Measurements from ENCODE around the gene PLXNA1.

The PLXNA1 gene

GRCh38 chr3:126992216-126992615, 9.3 kb downstream of the PLXNA1 start:
- H3K36me3 ChIP-seq (ENCODE audit: control insufficient read depth in 2 of 2, insufficient read depth in 2 of 2, low read length in 2 of 2), result peaks cover 0 to 6% of the 10 kb centered on the region in 2 donors
- no peaks in the 10 kb centered on the region for H3K27me3 ChIP-seq (ENCODE audit: control insufficient read depth in 2 of 2, insufficient read depth in 2 of 2, low read length in 2 of 2)
- H3K9ac ChIP-seq (ENCODE audit: low read depth in 1 of 2, low read length in 2 of 2), result no peak overlapping the region
- no peak overlapping the region for H3K27ac ChIP-seq (ENCODE audit: low read depth in 2 of 2, low read length in 2 of 2)
- no peak overlapping the region for H3K4me3 ChIP-seq (ENCODE audit: low read length in 2 of 2)
- H3K4me1 ChIP-seq (ENCODE audit: control insufficient read depth in 2 of 2, insufficient read depth in 2 of 2, low read length in 2 of 2), result peaks cover 0 to 2% of the 10 kb centered on the region in 2 donors
- no peaks in the 10 kb centered on the region for H3K9me3 ChIP-seq (ENCODE audit: control insufficient read depth in 2 of 2, low read length in 2 of 2)

DNA sequence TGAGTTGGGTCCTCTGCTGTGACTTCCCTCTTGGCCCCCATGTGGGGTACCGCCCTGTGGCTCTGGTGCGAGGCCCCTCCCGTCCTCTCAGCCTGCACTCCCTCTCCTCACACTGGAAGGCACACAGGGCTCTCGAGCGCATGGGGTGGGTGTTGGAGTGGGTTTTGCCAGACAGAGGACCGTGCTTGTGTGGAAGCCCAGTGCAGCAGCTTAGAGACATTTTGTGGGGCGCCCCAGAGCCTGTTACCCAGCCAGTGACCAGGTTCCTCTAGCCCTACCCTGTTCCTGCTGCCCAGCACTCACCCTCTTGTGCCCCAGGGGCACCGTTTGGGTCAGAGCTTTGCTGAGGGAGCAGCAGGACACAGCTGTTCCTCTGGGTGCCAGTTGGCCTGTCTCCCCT, 9.9 kb downstream of the PLXNA1 start:
- no peaks in the 10 kb centered on the region for H3K27me3 ChIP-seq (ENCODE audit: control insufficient read depth in 2 of 2, insufficient read depth in 2 of 2, low read length in 2 of 2)
- H3K36me3 ChIP-seq (ENCODE audit: control insufficient read depth in 2 of 2, insufficient read depth in 2 of 2, low read length in 2 of 2), result peaks cover 0 to 6% of the 10 kb centered on the region in 2 donors
- H3K27ac ChIP-seq (ENCODE audit: low read depth in 2 of 2, low read length in 2 of 2), result no peak overlapping the region
- peaks cover 0 to 2% of the 10 kb centered on the region in 2 donors for H3K4me1 ChIP-seq (ENCODE audit: control insufficient read depth in 2 of 2, insufficient read depth in 2 of 2, low read length in 2 of 2)
- no peak overlapping the region for H3K9ac ChIP-seq (ENCODE audit: low read depth in 1 of 2, low read length in 2 of 2)
- H3K4me3 ChIP-seq (ENCODE audit: low read length in 2 of 2), result no peak overlapping the region
- H3K9me3 ChIP-seq (ENCODE audit: control insufficient read depth in 2 of 2, low read length in 2 of 2), result no peaks in the 10 kb centered on the region

DNA sequence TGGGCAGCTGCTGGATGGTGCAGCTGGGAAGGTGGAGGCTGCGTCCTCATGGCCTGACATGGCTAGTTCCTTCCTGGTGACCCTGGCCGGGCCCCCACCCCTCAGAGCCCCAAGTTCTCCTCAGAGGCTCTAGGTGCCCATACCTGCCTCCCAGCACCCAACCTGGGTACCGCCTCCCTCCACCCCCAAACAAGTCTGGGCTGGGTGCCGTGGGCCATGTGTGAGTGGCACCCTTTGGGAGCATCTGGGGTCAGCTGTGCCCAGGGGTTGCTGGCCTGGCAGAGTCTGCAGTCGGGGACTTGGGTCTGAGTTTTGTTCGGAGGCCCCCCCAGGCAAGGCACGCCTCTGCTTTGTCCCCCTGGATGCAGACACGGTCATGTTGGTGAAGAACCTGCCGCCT, 10.5 kb downstream of the PLXNA1 start:
- Histone ChIP-seq H3K4me3 (ENCODE audit: low read length in 2 of 2) (no peak overlapping the region), H3K27me3 (ENCODE audit: control insufficient read depth in 2 of 2, insufficient read depth in 2 of 2, low read length in 2 of 2) (no peaks in the 10 kb centered on the region), H3K27ac (ENCODE audit: low read depth in 2 of 2, low read length in 2 of 2) (no peak overlapping the region), H3K9ac (ENCODE audit: low read depth in 1 of 2, low read length in 2 of 2) (no peak overlapping the region), H3K9me3 (ENCODE audit: control insufficient read depth in 2 of 2, low read length in 2 of 2) (no peaks in the 10 kb centered on the region), H3K36me3 (ENCODE audit: control insufficient read depth in 2 of 2, insufficient read depth in 2 of 2, low read length in 2 of 2) (peaks cover 0 to 6% of the 10 kb centered on the region in 2 donors), H3K4me1 (ENCODE audit: control insufficient read depth in 2 of 2, insufficient read depth in 2 of 2, low read length in 2 of 2) (peaks cover 4 to 6% of the 10 kb centered on the region in 2 donors)

- H3K27ac ChIP-seq (ENCODE audit: low read depth in 2 of 2, low read length in 2 of 2), result no peak overlapping the region
- H3K9ac ChIP-seq (ENCODE audit: low read depth in 1 of 2, low read length in 2 of 2), result no peak overlapping the region
These were observed 11.8 kb downstream of the PLXNA1 start for GRCh38 chr3:126994661-126995245.

GRCh38 chr3:126995254-126995780, 12.4 kb downstream of the PLXNA1 start:
- Histone ChIP-seq H3K27ac (ENCODE audit: low read depth in 2 of 2, low read length in 2 of 2) (no peak overlapping the region), H3K27me3 (ENCODE audit: control insufficient read depth in 2 of 2, insufficient read depth in 2 of 2, low read length in 2 of 2) (no peaks in the 10 kb centered on the region), H3K9me3 (ENCODE audit: control insufficient read depth in 2 of 2, low read length in 2 of 2) (no peaks in the 10 kb centered on the region), H3K4me3 (ENCODE audit: low read length in 2 of 2) (no peak overlapping the region), H3K4me1 (ENCODE audit: control insufficient read depth in 2 of 2, insufficient read depth in 2 of 2, low read length in 2 of 2) (peaks cover 10 to 14% of the 10 kb centered on the region in 2 donors), H3K9ac (ENCODE audit: low read depth in 1 of 2, low read length in 2 of 2) (no peak overlapping the region), H3K36me3 (ENCODE audit: control insufficient read depth in 2 of 2, insufficient read depth in 2 of 2, low read length in 2 of 2) (no peaks in the 10 kb centered on the region)

More at GRCh38 chr3:126994661-126995245, 11.8 kb downstream of the PLXNA1 start:
- Histone ChIP-seq H3K4me3 (ENCODE audit: low read length in 2 of 2) (no peak overlapping the region), H3K27me3 (ENCODE audit: control insufficient read depth in 2 of 2, insufficient read depth in 2 of 2, low read length in 2 of 2) (no peaks in the 10 kb centered on the region), H3K4me1 (ENCODE audit: control insufficient read depth in 2 of 2, insufficient read depth in 2 of 2, low read length in 2 of 2) (peaks cover 10 to 14% of the 10 kb centered on the region in 2 donors), H3K9me3 (ENCODE audit: control insufficient read depth in 2 of 2, low read length in 2 of 2) (no peaks in the 10 kb centered on the region), H3K36me3 (ENCODE audit: control insufficient read depth in 2 of 2, insufficient read depth in 2 of 2, low read length in 2 of 2) (no peaks in the 10 kb centered on the region)

- peaks cover 10 to 14% of the 10 kb centered on the region in 2 donors for H3K4me1 ChIP-seq (ENCODE audit: control insufficient read depth in 2 of 2, insufficient read depth in 2 of 2, low read length in 2 of 2)
- no peak overlapping the region for H3K27ac ChIP-seq (ENCODE audit: low read depth in 2 of 2, low read length in 2 of 2)
- no peaks in the 10 kb centered on the region for H3K27me3 ChIP-seq (ENCODE audit: control insufficient read depth in 2 of 2, insufficient read depth in 2 of 2, low read length in 2 of 2)
- H3K36me3 ChIP-seq (ENCODE audit: control insufficient read depth in 2 of 2, insufficient read depth in 2 of 2, low read length in 2 of 2), result no peaks in the 10 kb centered on the region
- no peak overlapping the region for H3K9ac ChIP-seq (ENCODE audit: low read depth in 1 of 2, low read length in 2 of 2)
- no peak overlapping the region for H3K4me3 ChIP-seq (ENCODE audit: low read length in 2 of 2)
- no peaks in the 10 kb centered on the region for H3K9me3 ChIP-seq (ENCODE audit: control insufficient read depth in 2 of 2, low read length in 2 of 2)
These were observed 13.1 kb downstream of the PLXNA1 start for GRCh38 chr3:126995926-126996512.

DNA sequence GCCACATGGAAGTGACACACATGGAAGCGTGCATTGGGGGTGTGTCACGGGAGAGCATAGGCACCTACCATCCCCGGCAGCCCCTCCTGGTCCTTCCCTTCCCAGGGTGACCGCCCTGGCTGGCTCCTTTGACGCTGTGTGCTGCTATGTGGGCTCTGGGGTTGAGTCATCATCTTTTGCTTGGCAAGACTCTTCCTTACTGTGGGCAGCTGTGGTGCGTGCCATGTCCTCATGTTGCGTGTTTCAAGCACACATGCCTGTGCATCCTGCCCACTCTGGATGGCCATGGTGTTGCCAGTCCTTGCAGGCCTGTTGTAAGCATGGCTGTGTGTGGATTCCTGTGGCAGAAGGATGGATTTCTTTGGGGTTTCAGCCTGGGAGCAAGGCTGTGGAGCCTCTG, 14.0 kb downstream of the PLXNA1 start:
- Histone ChIP-seq H3K4me3 (ENCODE audit: low read length in 2 of 2) (no peak overlapping the region), H3K4me1 (ENCODE audit: control insufficient read depth in 2 of 2, insufficient read depth in 2 of 2, low read length in 2 of 2) (peaks cover 10 to 17% of the 10 kb centered on the region in 2 donors), H3K36me3 (ENCODE audit: control insufficient read depth in 2 of 2, insufficient read depth in 2 of 2, low read length in 2 of 2) (no peaks in the 10 kb centered on the region), H3K27me3 (ENCODE audit: control insufficient read depth in 2 of 2, insufficient read depth in 2 of 2, low read length in 2 of 2) (no peaks in the 10 kb centered on the region), H3K27ac (ENCODE audit: low read depth in 2 of 2, low read length in 2 of 2) (no peak overlapping the region), H3K9me3 (ENCODE audit: control insufficient read depth in 2 of 2, low read length in 2 of 2) (no peaks in the 10 kb centered on the region), H3K9ac (ENCODE audit: low read depth in 1 of 2, low read length in 2 of 2) (no peak overlapping the region)

DNA sequence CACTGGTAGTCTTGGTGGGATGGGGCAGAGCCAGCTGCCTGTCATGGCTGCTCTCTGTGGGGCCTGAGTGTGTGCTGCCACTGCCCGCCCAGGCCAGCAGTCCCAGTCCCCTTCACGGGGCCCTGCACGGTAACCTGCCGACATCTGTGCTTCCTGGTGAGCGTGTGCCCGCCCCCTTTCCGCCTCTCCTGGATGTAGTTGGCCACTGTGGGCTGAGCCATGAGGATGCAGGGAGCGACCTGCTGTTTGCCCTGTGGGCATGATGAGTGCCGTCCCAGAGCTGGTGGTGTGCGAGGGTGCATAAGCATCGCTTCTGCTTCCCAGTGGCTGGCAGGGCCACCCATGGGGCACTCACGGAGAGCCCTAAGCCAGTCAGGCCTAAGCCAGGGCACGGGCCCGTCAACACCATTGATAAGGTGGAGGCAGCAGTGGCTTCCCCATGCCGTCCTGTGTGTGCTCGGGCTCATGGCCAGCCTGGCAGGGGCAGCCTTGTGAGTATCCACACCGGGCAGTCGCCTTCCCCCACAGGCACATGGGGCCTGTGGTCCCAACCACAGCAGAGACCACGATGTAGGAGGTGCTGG, 14.6 kb downstream of the PLXNA1 start:
- H3K36me3 ChIP-seq (ENCODE audit: control insufficient read depth in 2 of 2, insufficient read depth in 2 of 2, low read length in 2 of 2), result no peaks in the 10 kb centered on the region
- no peaks in the 10 kb centered on the region for H3K9me3 ChIP-seq (ENCODE audit: control insufficient read depth in 2 of 2, low read length in 2 of 2)
- H3K27me3 ChIP-seq (ENCODE audit: control insufficient read depth in 2 of 2, insufficient read depth in 2 of 2, low read length in 2 of 2), result no peaks in the 10 kb centered on the region
- H3K9ac ChIP-seq (ENCODE audit: low read depth in 1 of 2, low read length in 2 of 2), result no peak overlapping the region
- no peak overlapping the region for H3K4me3 ChIP-seq (ENCODE audit: low read length in 2 of 2)
- peaks cover 10 to 20% of the 10 kb centered on the region in 2 donors for H3K4me1 ChIP-seq (ENCODE audit: control insufficient read depth in 2 of 2, insufficient read depth in 2 of 2, low read length in 2 of 2)
- no peak overlapping the region for H3K27ac ChIP-seq (ENCODE audit: low read depth in 2 of 2, low read length in 2 of 2)

DNA sequence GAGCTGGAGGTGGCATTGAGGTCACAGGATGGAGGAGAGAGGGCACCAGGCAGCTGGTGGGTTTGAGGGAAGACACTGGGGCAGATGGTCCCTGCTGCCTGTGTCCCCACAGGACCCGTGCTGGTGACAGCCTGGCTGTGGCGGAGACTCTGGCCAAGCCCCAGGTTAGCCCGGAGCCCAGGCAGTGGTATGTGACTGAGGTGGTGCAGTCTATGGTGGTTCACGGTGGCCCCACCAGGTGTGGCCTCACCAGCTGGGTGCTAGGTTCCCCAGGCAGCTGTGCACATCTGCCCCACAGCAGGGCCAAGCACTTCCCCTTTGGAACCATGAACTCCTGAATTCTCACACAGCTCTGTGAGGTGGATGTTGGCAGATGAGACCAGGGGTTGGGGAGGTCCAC, 15.4 kb downstream of the PLXNA1 start:
- Histone ChIP-seq H3K27me3 (ENCODE audit: control insufficient read depth in 2 of 2, insufficient read depth in 2 of 2, low read length in 2 of 2) (no peaks in the 10 kb centered on the region), H3K4me3 (ENCODE audit: low read length in 2 of 2) (no peak overlapping the region), H3K27ac (ENCODE audit: low read depth in 2 of 2, low read length in 2 of 2) (no peak overlapping the region), H3K9ac (ENCODE audit: low read depth in 1 of 2, low read length in 2 of 2) (no peak overlapping the region), H3K9me3 (ENCODE audit: control insufficient read depth in 2 of 2, low read length in 2 of 2) (no peaks in the 10 kb centered on the region), H3K36me3 (ENCODE audit: control insufficient read depth in 2 of 2, insufficient read depth in 2 of 2, low read length in 2 of 2) (no peaks in the 10 kb centered on the region), H3K4me1 (ENCODE audit: control insufficient read depth in 2 of 2, insufficient read depth in 2 of 2, low read length in 2 of 2) (peaks cover 10 to 22% of the 10 kb centered on the region in 2 donors)

DNA sequence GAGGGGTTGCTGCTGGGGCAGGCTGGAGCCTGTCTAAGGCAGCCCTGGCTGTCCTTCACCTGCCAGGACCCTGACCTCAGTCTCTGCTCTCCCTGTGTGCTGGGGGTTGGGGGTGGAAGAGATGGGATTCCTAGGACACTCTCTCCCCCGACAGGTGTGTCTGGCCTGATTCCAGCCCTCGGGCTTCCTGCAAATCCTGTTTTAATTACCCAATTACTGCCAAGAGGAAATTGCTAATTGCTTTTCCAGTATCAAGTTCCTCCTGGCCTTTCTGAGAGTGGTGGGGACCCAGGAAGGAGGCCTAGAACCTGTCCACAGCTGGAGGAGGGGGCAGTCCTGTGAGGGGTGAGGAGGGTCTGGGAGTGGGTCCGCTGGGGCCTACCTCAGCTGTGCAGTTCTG, 15.8 kb downstream of the PLXNA1 start:
- H3K4me1 ChIP-seq (ENCODE audit: control insufficient read depth in 2 of 2, insufficient read depth in 2 of 2, low read length in 2 of 2), result peaks cover 10 to 22% of the 10 kb centered on the region in 2 donors

More for the DNA sequence above, 15.8 kb downstream of the PLXNA1 start:
- Histone ChIP-seq H3K9me3 (ENCODE audit: control insufficient read depth in 2 of 2, low read length in 2 of 2) (no peaks in the 10 kb centered on the region), H3K27me3 (ENCODE audit: control insufficient read depth in 2 of 2, insufficient read depth in 2 of 2, low read length in 2 of 2) (no peaks in the 10 kb centered on the region), H3K4me3 (ENCODE audit: low read length in 2 of 2) (no peak overlapping the region), H3K36me3 (ENCODE audit: control insufficient read depth in 2 of 2, insufficient read depth in 2 of 2, low read length in 2 of 2) (no peaks in the 10 kb centered on the region), H3K27ac (ENCODE audit: low read depth in 2 of 2, low read length in 2 of 2) (no peak overlapping the region), H3K9ac (ENCODE audit: low read depth in 1 of 2, low read length in 2 of 2) (no peak overlapping the region)
